Posterior vena cava (tissue), 2 donors: ENCODE data around the gene IPO5. TPM values are rescaled to one million over a fixed set of nuclear protein-coding genes. Genes with fewer than 3 reads are reported as not detected.

ENCODE experiments used
- total RNA-seq, 2 donors: library from RNA; stranded (reverse); fragmentation: NEBNext Ultra II Directional; extraction: Animal tissue kit (Norgen Biotek cat#: 25700); gene quantifications; one replicate each; pipeline ENCODE4 v1.2.1, GENCODE V29; 2021
- donor health status: DM: yes; HTN: yes; CAD: no.
- donor health status: DM: yes; HTN: yes; CAD: no.

The IPO5 gene
- total RNA-seq, 2 donors from 2014 or later = 130 to 180 TPM

Other genes starting within 250 kb of the IPO5 start
- 10 to 100 TPM; 61.4 to 89.2 TPM for gene FARP1, start 189.4 kb downstream of the IPO5 start, total RNA-seq
- not detected for gene RNF113B, start 223.6 kb downstream of the IPO5 start, total RNA-seq